ENCODE measurements around the gene GNAS.

- TF ChIP-seq GATA2 (IDR thresholded peaks at IDR 0.05; ENCODE audit: low read depth, low read length): no peak
- TF ChIP-seq GATA3 (IDR thresholded peaks at IDR 0.05; ENCODE audit: low read depth, low read length): no peak
Measured at GRCh38 chr20:58959652-58960051, 107.1 kb downstream of the GNAS start.
